RPMI8226 (cell line): ENCODE data around the gene MCF2L.
"Not testable (repeated sequence)": the region's sequence is repeated elsewhere in the genome, so short reads cannot be mapped to it uniquely, and the experiment has no call there.

ENCODE experiments used
- DNase-seq: peaks from one replicate; pipeline ENCODE4 v3.0.0-alpha.2; 2015

MCF2L gene

GRCh38 chr13:113102727-113103126 is 133.7 kb downstream of the MCF2L start:
- no peak for DNase-seq

GRCh38 chr13:113103646-113104045 is 134.6 kb downstream of the MCF2L start:
- no peak for DNase-seq

DNA sequence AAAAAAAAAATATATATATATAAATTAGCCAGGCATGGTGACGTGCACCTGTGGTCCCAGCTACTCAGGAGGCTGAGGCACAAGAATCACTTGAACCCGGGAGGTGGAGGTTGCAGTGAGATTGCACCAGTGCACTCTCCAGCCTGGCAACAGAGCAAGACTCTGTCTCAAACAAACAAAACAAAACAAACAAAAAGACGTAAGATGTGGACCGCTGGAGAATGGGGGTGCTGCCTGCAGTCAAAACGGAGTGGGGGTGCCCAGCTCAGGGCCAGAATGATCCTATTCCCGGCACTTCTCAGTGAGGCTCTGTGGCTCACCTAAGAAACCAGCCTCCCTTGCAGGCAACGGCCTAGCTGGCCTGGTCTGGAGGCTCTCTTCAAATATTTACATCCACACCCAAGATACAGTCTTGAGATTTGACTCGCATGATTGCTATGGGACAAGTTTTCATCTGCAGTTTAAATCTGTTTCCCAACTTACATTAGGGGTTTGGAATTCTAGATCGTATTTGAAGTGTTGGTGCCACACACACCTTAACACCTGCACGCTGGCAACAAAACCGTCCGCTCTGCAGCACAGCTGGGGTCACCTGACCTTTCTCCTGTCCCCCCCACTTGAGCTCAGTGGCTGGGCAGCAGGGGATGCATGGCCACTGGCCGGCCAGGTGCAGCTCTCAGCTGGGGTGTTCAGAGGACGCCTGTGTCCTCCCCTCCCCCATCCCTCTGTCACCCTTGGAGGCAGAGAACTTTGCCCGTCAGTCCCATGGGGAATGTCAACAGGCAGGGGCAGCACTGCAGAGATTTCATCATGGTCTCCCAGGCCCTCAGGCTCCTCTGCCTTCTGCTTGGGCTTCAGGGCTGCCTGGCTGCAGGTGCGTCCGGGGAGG is 136.3 kb downstream of the MCF2L start, which contains the start of gene F7:
TSS of gene F7 (plus strand) at position 760 of the 889 bp plus-strand sequence. CDS start at position 811, 51 bp downstream.
- DNase-seq, result no peak

DNA sequence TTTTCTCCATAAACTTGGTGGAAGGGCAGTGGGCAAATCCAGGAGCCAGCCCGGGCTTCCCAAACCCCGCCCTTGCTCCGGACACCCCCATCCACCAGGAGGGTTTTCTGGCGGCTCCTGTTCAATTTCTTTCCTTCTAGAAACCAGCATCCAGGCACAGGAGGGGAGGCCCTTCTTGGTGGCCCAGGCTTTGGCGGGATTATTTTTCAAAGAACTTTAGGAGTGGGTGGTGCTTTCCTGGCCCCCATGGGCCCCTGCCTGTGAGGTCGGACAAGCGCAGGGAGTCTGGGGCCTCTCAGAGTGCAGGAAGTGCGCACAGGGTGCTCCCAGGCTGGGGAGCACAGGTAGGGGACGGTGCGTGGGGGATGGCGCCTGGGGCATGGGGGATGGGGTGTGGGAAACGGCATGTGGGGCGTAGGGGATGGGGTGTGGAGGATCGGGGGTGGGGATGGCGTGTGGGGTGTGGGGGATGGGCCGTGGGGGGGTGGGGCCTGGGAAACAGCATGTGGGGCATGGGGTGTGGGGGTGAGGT is 137.0 kb downstream of the MCF2L start:
- no peak for DNase-seq

GRCh38 chr13:113106711-113107351 is 137.8 kb downstream of the MCF2L start:
- DNase-seq, result no peak

DNA sequence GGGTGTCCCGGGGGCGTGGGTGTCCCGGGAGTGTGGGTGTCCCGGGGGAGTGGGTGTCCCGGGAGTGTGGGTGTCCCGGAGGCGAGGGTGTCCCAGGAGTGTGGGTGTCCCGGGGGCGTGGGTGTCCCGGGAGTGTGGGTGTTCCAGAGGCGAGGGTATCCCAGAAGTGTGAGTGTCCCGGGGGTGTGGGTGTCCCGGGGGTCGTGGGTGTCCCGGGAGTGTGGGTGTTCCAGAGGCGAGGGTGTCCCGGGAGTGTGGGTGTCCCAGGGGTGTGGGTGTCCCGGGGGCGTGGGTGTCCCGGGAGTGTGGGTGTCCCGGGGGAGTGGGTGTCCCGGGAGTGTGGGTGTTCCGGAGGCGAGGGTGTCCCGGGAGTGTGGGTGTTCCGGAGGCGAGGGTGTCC is 139.5 kb downstream of the MCF2L start:
- DNase-seq, result not testable (repeated sequence)

GRCh38 chr13:113109151-113110047 is 140.4 kb downstream of the MCF2L start:
- no peak for DNase-seq

- DNase-seq, result no peak
These were observed 141.2 kb downstream of the MCF2L start for GRCh38 chr13:113110048-113110851.

DNA sequence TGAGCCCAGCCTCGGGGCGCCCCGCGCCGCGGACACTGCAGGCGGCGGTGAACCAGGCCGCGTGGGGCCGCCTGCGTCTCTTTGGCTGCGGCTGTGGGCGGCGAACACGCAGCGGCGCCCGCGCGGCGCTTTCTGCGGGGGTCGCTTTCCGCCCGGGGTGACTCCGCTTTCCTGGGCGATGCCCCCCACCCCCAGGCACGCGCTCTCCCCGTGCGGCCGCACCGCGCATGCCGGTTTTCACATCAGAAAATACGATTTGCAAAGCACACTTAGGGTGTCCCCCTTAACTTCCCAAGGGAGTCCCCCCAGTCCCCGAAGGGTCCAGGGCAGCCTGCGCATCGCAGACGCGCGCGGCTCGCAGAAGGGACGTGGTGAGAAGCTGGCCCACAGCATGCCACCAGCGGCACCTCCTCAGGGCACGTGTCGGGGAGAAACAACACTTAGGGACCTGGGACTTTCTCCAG is 141.9 kb downstream of the MCF2L start:
- no peak for DNase-seq

GRCh38 chr13:113111821-113112220 is 142.8 kb downstream of the MCF2L start:
- not testable (repeated sequence) for DNase-seq

- not testable (repeated sequence) for DNase-seq
These were observed 143.5 kb downstream of the MCF2L start for GRCh38 chr13:113112475-113112874.

- no peak for DNase-seq
These were observed 144.2 kb downstream of the MCF2L start for GRCh38 chr13:113112893-113113845.

DNA sequence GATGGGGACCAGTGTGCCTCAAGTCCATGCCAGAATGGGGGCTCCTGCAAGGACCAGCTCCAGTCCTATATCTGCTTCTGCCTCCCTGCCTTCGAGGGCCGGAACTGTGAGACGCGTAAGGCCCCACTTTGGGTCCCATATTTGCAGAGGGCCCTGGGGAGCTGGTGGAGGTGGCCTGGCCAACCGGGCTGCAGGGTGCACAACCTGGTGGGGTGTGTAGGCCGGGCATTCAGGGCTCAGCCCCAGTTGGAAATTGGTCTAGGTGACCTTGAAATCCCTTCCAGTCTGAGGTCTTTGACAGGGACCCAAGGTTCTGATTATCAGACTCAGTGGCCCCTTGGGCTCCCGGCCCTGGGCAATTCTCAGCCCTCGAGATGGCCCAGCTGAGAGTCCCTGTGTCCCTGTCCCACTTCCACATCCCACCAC is 144.8 kb downstream of the MCF2L start:
- no peak for DNase-seq

DNA sequence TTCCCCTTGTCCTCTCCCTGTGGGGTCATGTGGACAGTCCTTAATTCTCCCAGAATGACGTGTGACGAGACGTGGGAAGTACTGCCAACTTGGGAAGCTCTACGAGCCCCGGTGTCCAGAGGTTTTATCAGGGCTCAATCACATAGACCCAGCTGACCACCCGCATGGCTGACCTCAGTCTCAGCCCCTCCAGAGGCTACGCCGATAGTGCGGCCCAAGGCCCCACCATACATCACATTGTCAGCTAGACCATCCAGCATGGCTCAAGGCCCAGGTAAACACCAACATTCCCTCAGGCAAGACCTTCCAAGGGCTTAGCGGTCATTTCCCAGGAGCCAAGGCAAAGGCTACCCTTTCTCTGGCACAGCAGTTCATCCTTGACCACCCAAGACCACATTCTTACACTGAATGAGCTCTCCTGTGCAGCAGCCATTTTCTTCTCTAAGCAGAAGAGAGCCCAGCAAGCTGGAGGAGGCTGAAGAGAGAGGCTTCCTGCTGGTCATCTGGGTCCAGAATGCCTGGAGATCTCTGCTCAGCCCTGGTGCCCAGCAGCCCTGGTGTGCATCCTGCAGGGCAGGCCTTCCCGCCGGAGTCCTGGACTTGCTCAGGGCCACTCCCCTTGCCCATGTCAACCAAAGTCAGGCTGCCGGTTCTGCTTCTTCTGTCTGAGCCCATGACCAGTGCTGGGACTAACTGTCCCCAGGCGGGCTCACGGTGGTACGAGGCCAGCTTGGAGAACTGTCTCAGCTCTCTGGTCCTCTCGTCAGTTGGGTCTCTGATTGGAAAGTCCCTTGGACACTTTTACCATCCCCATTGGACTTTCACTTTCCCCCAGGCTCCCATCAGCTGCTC is 145.7 kb downstream of the MCF2L start:
- no peak for DNase-seq

GRCh38 chr13:113115363-113116205 is 146.6 kb downstream of the MCF2L start:
- DNase-seq, result no peak

GRCh38 chr13:113116206-113116800 is 147.3 kb downstream of the MCF2L start:
- no peak for DNase-seq

DNA sequence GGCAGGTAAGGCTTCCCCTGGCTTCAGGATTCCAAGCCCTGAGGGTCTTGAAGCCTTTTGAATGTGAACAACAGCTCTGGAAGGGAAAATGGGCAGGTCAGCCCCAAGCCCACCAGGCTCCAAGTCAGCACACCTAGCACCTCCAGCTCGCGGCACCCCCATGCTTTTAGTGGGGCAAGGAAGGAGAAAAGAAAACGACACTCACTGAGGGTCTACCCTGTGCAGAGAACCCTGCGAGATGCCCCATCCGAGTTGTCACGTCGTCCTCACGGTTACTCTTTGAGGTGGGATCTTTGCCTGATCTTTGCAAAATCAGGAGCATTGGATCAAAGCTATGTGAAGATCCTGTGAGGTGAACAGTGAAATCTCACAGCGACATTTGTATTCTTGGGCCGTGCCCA is 147.9 kb downstream of the MCF2L start:
- DNase-seq, result no peak

GRCh38 chr13:113117335-113117872 is 148.4 kb downstream of the MCF2L start:
- DNase-seq, result no peak
